ENCODE data around the gene UNC5C.
"Not testable (repeated sequence)": the region's sequence is repeated elsewhere in the genome, so short reads cannot be mapped to it uniquely, and the experiment has no call there.

The UNC5C gene

DNA sequence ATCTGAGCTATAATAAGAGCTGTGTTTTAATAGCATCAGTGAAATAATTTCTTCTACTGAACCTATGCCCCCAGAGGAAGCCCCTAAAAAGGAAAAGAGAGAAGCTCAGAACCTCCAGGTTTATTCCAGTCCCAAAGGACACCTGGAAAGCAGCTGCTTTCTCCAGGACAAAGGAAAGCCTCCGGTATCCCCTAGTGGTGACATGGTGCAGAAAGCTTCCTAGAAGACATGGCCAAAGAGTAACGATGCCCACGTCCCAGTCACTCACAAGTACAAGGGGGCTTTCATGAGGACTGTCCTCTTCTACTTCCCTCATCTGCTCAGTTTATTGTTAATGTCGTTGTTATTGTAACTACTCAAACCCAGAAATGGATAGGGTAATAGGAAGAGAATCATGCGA lies 343.9 kb downstream of the UNC5C start:
- DNase-seq: no peak

DNA sequence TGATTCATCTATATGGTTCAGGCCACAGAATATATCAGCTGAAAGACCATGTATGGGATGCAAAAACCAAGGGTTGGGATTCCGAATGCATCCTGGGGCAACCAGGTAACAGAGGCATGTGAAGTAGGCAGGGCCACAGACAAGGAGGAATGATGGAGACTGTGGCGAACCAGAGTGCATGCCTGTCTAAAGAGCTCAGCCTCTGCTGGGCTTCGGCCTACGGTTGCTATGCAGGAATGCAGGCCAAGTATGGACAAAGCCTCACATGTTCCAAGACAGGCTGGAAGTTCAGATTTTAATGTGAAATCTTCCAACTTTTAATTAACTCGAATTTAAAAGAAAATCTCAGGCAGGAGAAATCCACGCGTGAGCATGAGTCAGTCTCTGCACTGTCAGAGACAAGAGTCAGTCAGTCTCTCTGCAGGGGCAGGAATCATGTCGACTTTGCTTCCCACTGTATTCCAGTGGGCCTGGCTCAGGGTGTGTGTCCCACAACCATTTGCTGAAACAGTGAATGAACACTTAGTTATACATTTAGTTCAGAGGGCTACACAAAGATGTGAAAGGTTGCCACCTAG lies 344.4 kb downstream of the UNC5C start:
- no peak for DNase-seq

DNA sequence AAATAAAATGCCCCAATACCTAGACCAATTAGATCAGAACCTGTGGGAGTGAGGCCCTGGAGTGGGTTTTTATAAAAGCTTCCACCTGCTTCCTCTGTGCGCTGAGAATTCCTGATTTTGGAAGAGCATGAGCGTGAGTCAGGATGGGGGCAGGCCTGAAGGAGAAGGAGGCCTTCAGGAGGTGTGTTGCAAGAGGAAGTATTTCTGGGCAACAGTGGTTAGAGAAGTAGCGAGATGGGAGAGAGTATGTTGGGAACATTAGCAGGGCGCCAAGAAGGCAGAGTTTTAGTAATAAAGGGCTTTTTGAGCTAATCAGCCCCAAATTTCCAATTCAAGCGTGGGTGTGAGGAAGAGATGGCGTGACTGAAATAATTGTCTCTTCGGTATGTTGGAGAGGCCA lies 349.8 kb downstream of the UNC5C start:
- DNase-seq: no peak

DNA sequence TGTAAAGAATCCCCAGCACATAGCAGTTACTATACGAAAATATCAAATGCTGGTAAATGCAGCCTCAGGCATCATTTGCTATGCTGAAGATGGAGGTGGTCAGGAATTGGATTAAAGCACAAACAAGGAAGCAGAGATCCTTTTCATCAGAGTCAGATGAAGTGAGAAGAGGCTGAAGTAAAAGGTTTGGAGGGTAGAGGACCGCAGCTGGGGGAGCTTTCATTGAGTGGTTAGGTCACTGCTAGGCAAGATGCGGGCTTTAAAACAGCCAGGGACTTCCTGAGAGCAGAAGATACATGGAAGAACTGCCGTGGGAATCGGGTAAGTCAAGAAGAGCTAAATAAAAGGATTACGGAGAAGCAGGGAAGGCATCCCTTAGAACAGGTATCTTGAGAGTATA lies 351.4 kb downstream of the UNC5C start:
- no peak for DNase-seq

DNA sequence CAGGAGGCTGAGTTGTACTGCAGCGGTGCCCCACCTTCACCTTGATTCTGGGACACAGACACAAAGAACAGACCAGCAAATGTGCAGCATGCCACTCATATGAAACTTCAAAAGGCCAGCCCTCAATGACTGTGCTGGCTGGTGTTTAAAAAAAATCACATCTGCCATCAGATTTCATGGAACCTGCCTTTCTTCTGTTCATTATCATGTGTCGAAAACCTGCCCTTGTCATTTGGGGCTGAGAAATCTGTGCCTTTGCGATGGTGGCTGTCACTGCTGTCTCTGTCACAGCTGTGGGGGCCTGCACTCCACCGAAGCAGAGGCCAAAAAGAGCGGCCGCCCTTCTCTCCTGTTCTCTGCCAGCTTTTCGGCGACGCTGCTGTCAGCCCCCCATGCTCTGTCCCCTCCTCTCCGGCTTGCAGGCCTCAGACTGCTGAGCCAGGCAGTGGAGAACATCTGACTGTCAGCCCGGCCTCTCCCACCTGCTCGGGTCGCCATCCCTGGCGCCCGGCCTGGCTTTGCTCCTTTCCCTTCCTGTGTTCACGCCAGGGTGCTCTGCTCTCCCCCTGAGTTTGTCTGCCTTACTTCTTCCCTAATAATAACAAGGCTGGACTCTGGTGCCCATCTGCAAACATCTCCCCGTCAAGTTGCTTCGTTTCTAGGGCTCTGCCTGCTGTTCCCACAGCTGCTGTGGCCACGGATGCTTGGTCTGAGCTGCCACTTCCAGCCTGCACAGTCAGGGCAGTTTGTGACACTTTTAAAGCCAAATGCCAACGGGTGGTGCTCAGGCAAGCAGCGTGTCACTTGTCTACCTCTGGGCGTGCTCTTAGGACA lies 355.2 kb downstream of the UNC5C start:
- no peak for DNase-seq

DNA sequence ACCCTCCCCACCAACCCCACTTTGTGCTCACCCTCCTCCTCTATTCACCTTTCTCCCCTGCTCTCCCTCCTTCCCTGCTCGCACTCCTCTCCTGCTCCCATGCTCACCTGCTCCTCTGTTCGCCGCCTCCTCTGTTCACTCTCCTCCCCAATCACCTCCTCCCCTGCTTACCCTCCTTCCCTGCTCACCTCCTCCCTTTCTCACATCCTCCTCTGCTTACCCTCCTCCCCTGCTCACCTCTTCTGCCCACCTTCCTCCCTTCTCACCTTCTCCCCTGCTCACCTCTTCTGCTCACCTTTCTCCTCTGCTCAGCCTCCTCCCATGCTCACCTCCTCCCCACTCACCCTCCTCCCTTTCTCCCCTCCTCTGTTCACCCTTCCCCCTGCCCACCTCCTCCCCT lies 357.2 kb downstream of the UNC5C start:
- no peak for DNase-seq

DNA sequence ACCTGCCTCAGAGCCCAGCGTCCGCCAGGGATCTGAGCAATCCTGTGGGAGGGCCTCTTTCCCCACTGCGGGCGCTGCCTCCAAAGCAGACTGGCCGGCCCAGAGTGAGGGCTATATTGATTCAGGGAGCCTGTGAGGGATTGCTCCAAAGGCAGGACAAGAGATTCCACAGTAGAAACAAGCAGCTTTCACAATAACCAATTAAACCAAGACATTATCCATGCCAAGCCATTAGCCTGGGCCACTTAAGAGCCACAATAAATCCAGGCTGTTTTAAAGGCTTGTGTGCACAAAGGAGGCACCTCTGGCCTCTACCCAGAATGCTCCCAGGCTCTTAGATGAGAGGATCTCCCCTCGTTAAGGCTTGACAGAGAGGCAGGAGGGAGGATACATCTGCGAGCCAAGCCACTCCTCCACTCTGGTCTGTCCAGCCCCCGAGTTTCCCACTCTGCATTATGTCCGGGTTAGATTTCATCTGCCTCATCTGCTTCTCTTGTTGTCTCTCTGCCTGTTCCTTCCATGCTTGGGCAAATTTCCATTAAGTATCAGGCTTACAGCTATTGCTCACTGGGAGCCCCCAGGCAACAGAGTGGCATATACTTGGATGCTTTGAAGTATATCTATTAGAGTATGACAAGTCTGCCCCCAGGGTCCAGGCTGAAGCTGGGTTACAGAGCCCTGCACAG lies 357.9 kb downstream of the UNC5C start:
- no peak for DNase-seq

DNA sequence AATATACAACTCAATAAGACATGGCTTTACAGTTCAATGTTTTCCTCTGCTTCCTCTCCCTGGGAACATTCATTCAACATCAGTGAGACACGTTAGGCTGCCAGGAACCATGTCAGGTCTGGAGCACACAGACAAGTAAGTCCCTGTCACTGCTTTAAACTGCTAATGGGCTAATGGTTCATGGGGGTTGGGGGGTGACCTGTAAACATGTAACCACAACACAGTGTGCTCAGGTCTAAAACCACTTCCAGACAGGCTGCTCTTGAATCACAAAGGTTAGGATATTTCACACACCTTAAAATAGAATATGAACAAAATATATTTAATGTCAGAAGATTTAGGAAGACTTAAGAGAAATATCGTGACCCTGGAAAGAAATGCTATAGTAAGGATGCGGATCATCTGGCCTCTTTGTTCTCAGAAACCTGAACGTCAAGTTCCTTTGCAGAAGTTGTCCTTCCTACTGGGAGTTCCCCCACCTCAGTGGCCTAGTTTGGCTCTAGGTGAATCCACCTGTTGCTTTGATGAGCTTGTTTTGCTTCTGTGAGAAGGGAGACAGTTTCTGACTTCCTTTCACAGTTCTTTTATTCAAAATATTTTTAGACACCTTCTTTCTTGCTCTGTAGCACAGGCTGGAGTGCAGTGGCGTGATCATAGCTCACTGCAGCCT lies 359.9 kb downstream of the UNC5C start:
- peak; percentile 31 for DNase-seq

DNA sequence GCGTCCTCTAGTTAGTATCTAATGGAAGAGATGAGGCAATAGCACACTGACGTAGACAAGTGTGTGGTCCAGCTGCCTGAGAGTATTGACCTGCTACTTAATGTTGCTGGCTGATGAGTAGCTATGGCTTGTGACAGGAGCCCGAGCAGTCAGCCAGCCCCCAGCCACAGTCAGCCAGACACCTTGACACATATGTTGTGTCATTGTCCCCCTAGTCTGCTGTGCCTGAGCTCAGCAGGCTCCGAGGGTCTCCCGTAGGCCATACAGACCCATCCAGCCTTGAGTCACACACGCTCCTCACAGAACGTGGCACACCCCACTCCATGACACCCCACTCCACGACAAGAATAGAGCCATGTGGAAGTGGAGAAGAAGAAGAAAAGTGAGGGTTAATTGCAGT lies 362.1 kb downstream of the UNC5C start:
- DNase-seq: no peak

DNA sequence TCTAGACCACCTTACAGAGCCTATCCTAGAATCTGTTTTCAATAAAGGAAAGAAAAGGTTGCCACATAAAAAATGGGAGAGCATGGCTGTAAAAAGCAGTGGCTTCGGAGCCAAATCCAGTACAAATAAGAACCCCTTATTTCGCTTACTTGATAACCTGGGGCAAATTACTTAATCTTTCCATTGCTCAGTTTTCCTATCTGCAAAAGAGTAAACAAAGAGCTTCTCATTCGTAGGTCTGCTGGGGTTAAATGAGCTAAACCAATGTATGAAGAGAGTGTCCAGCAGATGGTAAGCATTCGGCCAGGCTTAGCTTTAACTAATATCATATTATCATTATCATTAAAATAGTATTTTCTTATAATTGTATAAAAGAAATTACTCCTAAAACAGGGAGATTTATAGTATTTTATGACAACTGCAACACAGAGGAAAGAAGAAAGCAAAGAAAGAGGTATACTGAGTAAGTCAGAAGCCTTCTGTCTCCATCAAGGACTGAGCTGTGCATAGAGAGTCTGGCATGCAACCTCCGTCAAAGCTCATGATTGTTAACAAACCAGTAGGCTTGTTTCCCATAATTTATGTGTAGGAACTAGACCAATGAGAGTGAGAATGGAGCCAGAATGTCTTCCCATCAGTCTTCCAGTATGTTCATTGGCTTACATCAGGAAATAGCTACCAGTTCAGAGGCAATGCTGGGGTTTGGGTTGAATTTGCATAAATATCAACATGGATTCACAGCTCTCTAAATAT lies 364.9 kb downstream of the UNC5C start:
- no peak for DNase-seq

DNA sequence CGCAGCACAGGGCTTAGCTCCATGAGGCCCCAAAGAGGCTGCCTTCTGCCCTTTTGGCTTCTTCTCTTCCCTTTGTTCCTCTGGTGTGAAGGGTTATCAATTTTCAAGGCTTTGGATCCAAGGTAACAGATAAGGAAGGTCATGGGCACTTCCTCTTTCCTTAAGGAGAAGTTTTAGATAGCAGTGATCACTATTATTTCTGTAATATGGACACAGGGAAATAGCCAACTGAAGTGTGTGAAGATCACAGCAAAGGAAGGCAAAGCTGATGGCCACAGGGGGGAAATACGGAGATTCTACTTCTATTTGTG lies 366.8 kb downstream of the UNC5C start:
- no peak for DNase-seq

DNA sequence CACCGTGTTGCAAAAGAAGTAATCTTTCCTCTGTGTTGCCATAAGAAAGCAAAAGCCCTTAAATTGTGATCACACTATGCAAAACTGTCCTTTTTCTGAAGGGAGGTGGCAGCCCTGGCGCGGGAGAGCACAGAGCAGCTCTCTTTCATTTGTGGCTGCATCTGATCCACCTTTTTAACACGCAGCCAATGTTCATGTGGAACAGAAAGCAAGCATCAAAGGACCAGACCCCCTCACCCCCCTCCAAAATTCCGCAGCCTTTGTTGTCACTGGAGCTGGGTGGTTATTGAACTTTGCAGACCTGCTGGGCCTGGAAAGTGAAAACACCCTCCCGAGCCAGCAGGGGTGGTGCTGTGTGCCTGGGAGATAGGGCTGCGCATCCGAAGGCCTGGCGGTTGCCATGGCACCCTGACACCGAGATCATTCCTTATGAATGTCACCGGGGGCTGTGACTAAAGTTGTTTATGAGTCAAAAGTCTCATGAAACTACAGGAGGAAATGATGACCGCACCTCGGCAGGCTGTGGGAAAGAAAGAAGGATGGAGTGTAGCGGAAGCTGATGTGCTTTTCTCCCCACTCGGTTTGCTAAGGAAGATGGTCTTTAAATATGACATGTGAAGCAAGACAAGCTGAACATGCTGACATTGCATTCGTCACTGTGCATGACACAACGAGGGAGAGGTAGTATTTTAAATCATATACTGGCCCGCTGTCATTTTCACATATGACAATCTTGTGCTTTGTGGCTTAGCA lies 367.4 kb downstream of the UNC5C start:
- peak; percentile 5 for DNase-seq

DNA sequence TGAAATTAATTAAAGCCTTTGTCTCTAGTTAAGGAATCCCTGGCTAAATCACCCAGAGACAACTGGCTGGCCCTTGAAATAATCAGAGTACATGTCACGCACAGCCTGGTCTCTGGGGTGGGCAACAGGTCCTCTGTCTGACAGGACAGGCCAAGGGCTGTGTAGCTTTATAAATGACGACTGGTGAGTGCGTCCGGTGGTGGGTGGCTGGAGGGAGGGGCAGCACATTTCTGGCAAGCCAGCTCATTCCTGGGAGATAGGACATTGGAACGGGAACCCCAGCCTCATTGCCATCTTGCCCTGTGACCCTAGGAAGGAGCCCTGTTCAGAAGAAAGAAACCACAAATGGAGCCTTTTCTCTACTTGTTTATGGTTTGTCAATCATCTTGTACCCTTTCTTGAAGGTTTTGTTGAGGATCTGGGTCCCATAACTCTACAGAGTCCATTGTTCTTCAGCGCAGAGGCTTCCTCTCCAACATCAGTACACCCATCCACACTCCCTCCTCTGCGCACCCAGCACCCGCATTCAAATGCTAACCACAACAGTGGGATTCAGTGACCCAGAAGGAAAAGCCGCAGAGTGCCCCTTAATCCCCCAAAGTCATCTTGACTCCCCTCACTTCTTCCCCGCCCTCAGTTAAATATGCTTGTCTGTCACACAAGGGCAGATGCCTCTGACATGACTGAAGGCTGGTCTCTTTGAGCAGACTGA lies 368.1 kb downstream of the UNC5C start:
- DNase-seq: no peak

DNA sequence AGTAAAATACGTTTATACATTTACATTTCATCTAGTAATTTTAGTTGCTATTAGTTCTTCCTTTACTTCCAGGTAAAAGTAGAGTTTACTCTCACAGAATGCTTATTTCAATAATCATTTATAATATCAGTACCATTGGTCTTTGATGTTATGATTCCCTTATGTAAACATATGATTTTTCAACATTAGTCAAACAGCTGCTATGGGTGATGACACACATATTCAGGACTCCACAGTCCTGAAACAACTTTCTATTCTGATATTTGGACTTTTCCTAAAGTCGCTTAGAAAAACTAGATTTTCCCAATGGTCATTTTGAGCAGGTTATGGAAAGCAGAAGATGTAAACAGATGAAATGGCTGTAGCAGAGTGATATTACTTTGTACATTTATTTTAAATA lies 369.8 kb downstream of the UNC5C start:
- no peak for DNase-seq

DNA sequence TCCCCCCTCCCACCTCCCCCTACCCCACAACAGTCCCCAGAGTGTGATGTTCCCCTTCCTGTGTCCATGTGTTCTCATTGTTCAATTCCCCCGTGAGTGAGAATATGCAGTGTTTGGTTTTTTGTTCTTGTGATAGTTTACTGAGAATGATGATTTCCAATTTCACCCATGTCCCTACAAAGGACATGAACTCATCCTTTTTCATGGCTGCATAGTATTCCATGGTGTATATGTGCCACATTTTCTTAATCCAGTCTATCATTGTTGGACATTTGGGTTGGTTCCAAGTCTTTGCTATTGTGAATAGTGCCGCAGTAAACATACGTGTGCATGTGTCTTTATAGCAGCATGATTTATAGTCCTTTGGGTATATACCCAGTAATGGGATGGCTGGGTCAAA lies 377.4 kb downstream of the UNC5C start:
- DNase-seq: not testable (repeated sequence)

DNA sequence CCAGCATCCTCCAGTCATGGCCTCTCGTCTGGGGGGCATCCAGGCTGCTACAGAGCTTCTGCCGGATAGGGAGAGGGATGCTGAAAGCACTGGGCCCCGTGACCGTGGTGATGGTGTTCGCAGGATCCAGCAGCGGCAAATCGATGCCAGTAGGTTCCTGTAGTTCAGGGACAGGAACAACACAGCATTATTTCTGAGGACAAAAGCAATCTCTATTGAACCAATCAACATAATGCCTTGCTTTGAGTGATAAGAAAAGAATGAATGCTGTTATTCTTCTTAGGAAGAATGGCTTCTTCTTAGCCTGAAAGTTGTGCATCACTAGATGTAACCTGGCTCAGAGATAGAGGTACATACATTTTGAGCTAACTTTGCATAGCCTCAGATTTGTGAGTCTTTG lies 378.6 kb downstream of the UNC5C start:
- no peak for DNase-seq

DNA sequence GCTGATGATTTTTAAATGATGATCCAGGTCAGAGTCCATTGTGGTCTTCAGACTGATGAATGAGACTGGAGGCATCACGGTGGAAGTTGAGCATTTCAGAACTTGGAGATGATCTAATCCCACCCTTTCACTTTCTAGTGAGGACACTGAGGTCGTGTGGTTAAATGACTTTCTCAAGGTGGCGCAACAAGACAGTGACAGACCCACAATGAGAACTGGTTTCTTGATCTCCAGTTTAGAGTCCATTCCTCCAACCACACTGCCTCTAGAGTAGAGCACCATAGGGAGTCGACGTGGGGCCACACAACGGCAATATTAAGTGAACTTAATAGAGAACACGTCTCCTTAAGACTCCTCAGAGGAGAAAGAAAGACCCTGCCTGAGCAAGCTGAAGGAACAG lies 381.0 kb downstream of the UNC5C start:
- no peak for DNase-seq

DNA sequence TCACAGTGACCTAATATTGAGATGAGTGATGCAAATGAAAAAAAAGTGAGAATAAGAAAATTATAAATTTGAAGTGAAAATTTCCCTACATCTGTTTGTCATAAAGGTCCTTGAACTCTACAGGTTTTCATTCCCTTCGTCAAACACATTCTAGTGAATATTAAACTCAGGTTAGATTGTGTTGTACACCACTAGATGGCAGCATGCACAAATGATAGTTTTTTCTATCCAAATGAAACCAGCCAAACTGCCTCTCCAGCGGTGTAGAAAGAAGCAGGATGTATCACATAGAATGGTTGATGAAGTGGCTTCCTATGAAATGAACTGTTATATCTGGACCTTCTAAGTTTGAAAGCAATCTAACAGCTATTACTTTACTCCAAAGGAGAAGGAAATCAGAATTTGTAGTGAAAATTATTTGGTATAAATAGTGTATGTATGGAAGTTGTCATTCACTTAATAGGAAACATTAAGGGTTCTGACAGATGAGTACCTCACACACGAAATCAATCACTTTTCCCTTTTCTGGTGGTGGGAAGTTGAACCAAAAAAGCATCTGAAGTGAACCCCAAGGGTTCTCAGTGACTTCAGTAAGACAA lies 382.7 kb downstream of the UNC5C start:
- peak; percentile 66 for DNase-seq

DNA sequence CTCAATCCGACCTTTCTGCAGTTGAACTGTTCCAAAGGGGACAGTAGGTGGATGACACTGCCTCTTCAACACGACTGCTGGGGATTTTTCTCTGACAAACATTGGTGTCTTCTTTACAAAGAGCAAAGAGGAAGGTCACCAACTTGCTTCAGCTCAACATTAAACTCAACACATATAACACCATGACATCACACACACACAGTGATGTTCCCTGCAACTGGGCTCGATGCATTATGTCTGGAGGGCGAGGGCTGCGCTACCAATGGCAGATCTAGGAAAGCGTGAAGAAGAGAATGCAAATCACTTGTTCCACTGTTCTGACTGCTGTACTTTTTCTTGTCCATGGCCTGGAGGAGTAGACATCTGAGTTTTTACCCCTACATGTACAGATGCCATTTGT lies 385.9 kb downstream of the UNC5C start:
- no peak for DNase-seq

DNA sequence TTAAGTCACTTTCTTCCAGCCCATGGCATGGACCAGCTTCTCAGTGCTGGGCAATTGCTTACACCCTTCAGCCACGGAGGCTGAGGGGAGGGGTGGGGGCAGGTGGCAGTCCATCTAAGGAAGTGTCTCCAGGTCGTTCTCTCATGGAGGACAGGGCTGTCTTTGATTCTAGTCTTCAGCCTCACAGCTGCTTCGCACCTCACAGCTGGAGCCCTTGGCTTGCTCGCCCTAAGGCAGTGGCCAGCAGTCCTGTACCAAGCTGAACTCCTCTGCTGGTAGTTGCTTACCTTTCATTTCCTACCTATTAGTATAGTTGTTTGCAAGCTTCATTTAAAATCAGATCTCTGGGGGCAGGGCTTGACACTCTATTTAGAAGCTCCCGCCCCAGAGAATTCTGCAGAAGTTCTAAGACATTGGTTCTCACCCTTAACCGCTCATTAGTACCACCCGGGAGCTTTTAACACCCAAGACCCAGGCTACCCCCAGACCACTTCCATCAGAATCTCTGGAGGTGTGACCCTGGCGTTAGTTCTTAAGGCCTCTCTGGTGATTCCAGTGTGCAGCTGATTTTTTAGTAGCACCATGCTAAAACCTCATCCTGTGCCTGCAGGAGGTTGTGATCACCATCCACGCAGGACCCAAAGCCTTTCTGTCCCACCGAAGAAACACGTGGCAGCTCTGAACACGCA lies 386.8 kb downstream of the UNC5C start:
- DNase-seq: no peak

DNA sequence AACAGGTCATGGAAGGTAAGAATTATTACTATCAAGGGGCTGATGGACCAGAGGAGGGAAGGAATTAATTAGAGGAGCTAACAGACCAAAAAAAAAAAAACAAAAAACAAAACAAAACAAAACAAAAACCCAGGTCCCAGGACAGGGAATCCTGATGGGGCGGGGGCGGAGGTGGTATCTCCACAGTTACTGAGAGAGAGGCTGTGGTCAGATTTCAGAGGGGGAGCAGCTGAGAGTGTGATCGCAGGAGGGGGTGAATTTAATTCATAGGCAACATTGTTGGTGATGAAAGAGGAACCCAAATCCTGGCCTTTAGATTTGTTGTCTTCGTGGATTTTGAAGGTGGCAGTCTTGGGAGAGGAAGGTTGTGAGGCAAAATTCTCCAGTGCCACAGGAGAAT lies 389.4 kb downstream of the UNC5C start:
- no peak for DNase-seq
